Prostate gland (tissue), 2 donors: ENCODE measurements around the gene LRCH1. TPM values are rescaled to one million over a fixed set of nuclear protein-coding genes. Genes with fewer than 3 reads are reported as not detected.

Source experiments
- DNase-seq: peaks from one replicate; pipeline ENCODE4 v3.0.0-alpha.2; 2019; ENCODE audit warnings: low spot score
- H3K27ac ChIP-seq, 2 donors: fragments of 200-600 bp; sonication (generic); 2 replicates each; pipeline ENCODE4 v1.5.1; 2017 to 2019
- H3K27me3 ChIP-seq: fragments of 200-600 bp; sonication (generic); replicated peaks from 2 replicates; pipeline ENCODE4 v1.5.1; 2019; ENCODE audit not compliant: insufficient read depth
- H3K36me3 ChIP-seq, 2 donors: fragments of 200-600 bp; sonication (generic); 1 replicate in 1 of 2; 2 replicates in 1 of 2; pipeline versions ENCODE4 v1.5.1 to v1.8.1; 2017 to 2019
- H3K4me1 ChIP-seq: fragments of 200-600 bp; sonication (generic); replicated peaks from 2 replicates; pipeline ENCODE4 v1.5.1; 2019
- H3K4me3 ChIP-seq, 2 donors: fragments of 200-600 bp; sonication (generic); 2 replicates each; pipeline ENCODE4 v1.5.1; 2017 to 2019
- H3K9me3 ChIP-seq: fragments of 200-600 bp; sonication (generic); 2 replicates; pipeline ENCODE4 v1.5.1; 2017
- CTCF ChIP-seq, 4 experiments: fragments of 200-600 bp in 2 of 4; fragments of 450-650 bp in 2 of 4; sonication (generic) in 2 of 4; IDR thresholded peaks; 1 replicate in 3 of 4; 2 replicates in 1 of 4; pipeline ENCODE4 v1.5.1; 2016 to 2019; ENCODE audit warnings: antibody characterized with exemption in 4 of 4, mild to moderate bottlenecking in 2 of 4, moderate library complexity in 2 of 4
- POLR2A ChIP-seq: fragments of 450-650 bp; IDR thresholded peaks from one replicate; pipeline ENCODE4 v1.6.1; 2016; ENCODE audit warnings: antibody characterized with exemption, mild to moderate bottlenecking
- POLR2AphosphoS5 ChIP-seq: sonication (generic); formaldehyde crosslinking; IDR thresholded peaks from one replicate; pipeline ENCODE4 v1.6.1; 2017; ENCODE audit warnings: antibody characterized with exemption
- WGBS: methylation state at CpG from one replicate; pipeline ENCODE4 v1.1.5; 2018; 5-methylcytosine and 5-hydroxymethylcytosine counted together
- intact Hi-C: fragments of 100-400 bp; cut with DNase I; formaldehyde crosslinking; loops from one replicate; pipeline ENCODE4 v1.14.2; 2022
- total RNA-seq, 2 donors: library from RNA; depleted of rRNA; stranded (reverse); fragments of >200 nt; gene quantifications; one replicate each; pipeline ENCODE4 v1.1.0, GENCODE V29; 2016

The LRCH1 gene
- total RNA-seq, 2 donors from 2014 or later: 14.8 to 17.2 TPM

GRCh38 chr13:46624353-46624752 is 71.4 kb downstream of the LRCH1 start:
- Histone ChIP-seq H3K27ac (no peak overlapping the region), H3K36me3 (no peaks in the 10 kb centered on the region), H3K9me3 (no peaks in the 10 kb centered on the region), H3K27me3 (no peaks in the 10 kb centered on the region), H3K4me3 (no peak overlapping the region), H3K4me1 (peaks cover 7% of the 10 kb centered on the region)
- DNase-seq: no peak
- TF ChIP-seq CTCF (IDR thresholded peaks at IDR 0.05) (no peak), POLR2A (no peak), POLR2AphosphoS5 (no peak)
- intact Hi-C loops: loop anchor here (5.0 kb wide), 1 partner anchor 72 kb away; the partner anchor contains the start of gene LRCH1
- WGBS: 73% methylated on average over 3 of the region's 3 CpGs

- TF ChIP-seq CTCF (IDR thresholded peaks at IDR 0.05) (no peak), POLR2AphosphoS5 (no peak), POLR2A (no peak)
- Histone ChIP-seq H3K4me1 (peaks cover 7% of the 10 kb centered on the region), H3K36me3 (no peaks in the 10 kb centered on the region), H3K9me3 (no peaks in the 10 kb centered on the region), H3K27ac (no peak overlapping the region), H3K27me3 (no peaks in the 10 kb centered on the region), H3K4me3 (no peak overlapping the region)
- no peak for DNase-seq
- WGBS: 82% methylated on average over 4 of the region's 4 CpGs
- intact Hi-C loops: loop anchor here (5.0 kb wide), 1 partner anchor 73 kb away; the partner anchor contains the start of gene LRCH1
Observed at GRCh38 chr13:46624821-46625220, 71.9 kb downstream of the LRCH1 start.

GRCh38 chr13:46627462-46627861 is 74.5 kb downstream of the LRCH1 start:
- Histone ChIP-seq H3K9me3 (no peaks in the 10 kb centered on the region), H3K36me3 (no peaks in the 10 kb centered on the region), H3K27ac (no peak overlapping the region), H3K4me1 (peaks cover 7% of the 10 kb centered on the region), H3K4me3 (no peak overlapping the region), H3K27me3 (no peaks in the 10 kb centered on the region)
- intact Hi-C loops: no loop called here
- DNase-seq: no peak
- 90% methylated on average over 4 of the region's 4 CpGs for whole genome bisulfite sequencing
- TF ChIP-seq POLR2A (no peak), POLR2AphosphoS5 (no peak), CTCF (IDR thresholded peaks at IDR 0.05) (no peak)

GRCh38 chr13:46628622-46629365 is 75.8 kb downstream of the LRCH1 start:
- intact Hi-C loops: no loop called here
- no peak overlapping the region for H3K27ac ChIP-seq

More at GRCh38 chr13:46628622-46629365, 75.8 kb downstream of the LRCH1 start:
- 96% methylated on average over 7 of the region's 7 CpGs for WGBS
- H3K36me3 ChIP-seq: no peaks in the 10 kb centered on the region
- no peak overlapping the region for H3K4me3 ChIP-seq
- no peaks in the 10 kb centered on the region for H3K27me3 ChIP-seq
- DNase-seq: no peak
- TF ChIP-seq POLR2AphosphoS5 (no peak), POLR2A (no peak), CTCF (IDR thresholded peaks at IDR 0.05) (no peak)
- no peaks in the 10 kb centered on the region for H3K4me1 ChIP-seq
- no peaks in the 10 kb centered on the region for H3K9me3 ChIP-seq
